HG03442 (cell line): ENCODE results near the gene AAK1.

Experiments
- ATAC-seq: cut with Tn5 transposase; IDR thresholded peaks from one replicate; pipeline ENCODE4 v1.9.1; 2021; ENCODE audit warnings: mild to moderate bottlenecking, moderate library complexity; ENCODE audit not compliant: unreplicated experiment

Gene AAK1

GRCh38 chr2:69603146-69603743, 40.3 kb downstream of the AAK1 start:
- no peak for ATAC-seq

- no peak for ATAC-seq
Measured at GRCh38 chr2:69601179-69601612, 42.3 kb downstream of the AAK1 start.

- no peak for ATAC-seq
Measured at GRCh38 chr2:69600425-69600824, 43.1 kb downstream of the AAK1 start.

DNA sequence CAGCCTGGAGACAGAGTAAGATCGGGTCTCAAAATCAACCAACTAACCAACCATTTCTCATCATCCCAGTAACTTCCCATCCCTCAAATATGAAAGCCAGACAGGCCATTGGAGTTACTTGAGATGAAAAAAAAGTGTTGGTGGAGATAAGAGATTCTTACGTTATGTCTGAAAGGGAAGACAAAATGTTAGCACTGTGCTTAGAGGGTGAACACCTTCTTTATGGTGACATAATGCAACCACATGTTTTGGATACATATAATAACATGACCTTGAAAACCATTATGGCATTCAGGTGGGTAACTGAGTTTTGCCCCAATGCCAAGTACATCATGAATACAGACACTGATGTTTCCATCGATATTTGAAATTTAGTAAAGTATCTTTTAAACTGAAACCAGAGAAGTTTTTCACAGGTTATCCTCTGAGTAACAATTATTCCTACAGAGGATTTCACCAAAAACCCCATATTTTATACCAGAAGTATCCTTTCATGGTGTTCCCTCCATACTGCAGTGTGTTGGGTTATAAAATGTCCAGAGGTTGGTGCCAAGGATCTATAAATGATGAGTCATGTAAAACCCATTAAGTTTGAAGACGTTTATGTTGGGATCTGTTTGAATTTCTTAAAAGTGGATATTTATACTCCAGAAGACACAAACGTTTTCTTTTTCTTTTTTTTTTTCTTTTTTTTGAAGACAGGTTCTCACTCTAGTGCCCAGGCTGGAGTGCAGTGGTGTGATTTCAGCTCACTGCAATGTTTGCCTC, 45.5 kb downstream of the AAK1 start:
- ATAC-seq, result no peak

DNA sequence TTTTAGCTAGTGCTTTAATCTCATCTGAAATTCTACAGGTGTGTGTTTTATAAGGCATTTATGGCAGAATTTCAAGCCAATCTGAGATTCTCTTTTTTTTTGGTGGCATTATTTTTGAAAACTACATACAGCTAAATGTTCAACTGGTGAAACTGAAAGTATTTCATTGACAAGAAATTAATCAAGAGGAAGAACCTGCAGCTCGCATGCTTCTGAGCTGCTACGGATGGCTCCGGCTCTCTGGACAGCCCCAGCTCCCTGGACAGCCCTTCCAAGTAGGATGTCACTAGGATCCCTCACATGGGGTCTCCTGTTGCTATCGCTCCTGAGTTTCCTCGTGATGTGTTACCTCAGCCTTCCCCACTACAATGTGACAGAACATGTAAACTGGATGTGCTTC, 46.4 kb downstream of the AAK1 start:
- no peak for ATAC-seq

DNA sequence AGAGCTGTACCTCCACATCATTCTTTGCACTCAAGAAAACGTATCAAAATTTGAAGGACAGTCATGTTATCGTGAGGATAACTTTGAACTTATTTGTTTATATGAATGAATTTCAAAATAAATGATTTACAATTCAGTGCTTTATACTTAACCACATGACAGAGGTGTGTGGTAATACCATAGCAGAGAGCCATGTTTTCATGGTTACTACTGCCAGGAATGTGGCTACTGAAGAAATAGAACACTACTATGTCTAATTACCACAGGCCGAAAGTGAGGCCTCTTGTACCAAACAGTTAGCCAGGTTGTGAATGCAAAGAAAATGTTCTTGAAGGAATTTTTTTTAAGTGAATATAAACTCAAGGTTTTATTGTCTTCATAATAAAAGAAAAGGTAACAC, 49.2 kb downstream of the AAK1 start:
- ATAC-seq, result no peak

GRCh38 chr2:69592511-69592910, 51.0 kb downstream of the AAK1 start:
- no peak for ATAC-seq

- no peak for ATAC-seq
Measured at GRCh38 chr2:69589973-69590652, 53.4 kb downstream of the AAK1 start.

- ATAC-seq, result no peak
Measured at GRCh38 chr2:69588945-69589344, 54.6 kb downstream of the AAK1 start.

GRCh38 chr2:69588403-69588802, 55.1 kb downstream of the AAK1 start:
- ATAC-seq, result no peak

DNA sequence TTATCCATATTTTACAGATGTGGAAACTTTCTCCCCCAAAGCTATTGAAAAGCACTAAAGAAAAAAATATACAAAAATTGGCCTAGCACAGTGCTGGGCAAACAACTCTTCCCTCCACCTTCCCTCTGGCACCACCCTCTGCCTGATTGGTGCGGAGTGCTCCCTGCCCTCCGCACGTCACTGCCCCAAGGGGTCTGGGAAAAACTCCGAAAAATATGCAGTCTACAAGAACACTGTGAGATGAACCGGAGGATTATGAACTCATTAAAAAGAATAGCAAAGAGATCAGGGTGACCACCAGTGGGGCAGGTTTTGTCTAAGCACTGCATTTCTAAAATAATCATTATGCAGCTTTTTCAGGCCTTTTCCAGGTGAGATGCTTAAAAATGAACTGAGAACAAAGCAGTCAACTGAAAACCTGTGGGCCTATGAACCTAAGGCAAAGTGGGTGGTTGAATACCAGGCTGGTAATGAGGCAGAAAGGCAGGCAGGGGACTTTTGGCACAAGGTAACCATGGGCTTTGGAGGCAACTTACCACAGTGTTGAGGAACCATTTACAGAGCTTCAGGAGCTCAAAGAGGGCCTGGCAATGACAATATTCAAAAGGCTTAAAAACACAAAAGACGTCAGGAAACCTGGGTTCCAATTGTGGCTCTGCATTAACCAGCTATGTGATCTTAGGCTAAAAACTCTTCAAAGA, 57.5 kb downstream of the AAK1 start:
- no peak for ATAC-seq

GRCh38 chr2:69584127-69584889, 59.2 kb downstream of the AAK1 start:
- ATAC-seq, result no peak

DNA sequence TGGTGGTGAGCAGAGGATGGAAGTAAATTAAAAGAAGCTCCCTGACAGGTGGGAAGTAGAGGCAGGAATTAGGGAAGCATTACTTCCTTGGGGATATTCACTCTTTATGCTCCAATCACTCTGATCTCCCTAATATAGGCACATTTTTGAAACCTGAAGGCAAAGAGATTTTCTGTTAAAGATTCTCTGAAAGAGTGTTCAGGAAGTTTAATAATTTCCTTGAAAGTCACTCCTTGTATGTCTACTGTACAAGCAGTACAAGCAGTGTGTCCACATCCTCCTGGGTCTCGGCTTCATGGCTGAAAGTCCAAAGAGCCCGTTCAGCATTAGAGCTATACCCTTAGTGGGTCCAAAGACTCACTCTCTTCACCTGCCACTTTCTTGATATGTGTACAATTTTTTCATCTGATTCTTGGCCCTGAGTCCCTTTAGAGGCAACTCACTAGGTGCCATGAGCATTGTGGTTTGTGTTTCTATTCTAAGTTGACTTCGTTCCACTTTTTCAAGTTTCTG, 60.2 kb downstream of the AAK1 start:
- ATAC-seq, result no peak

- ATAC-seq, result no peak
Measured at GRCh38 chr2:69582582-69583176, 60.9 kb downstream of the AAK1 start.

- no peak for ATAC-seq
Measured at GRCh38 chr2:69581774-69582581, 61.6 kb downstream of the AAK1 start.

- no peak for ATAC-seq
Measured at GRCh38 chr2:69580486-69580885, 63.1 kb downstream of the AAK1 start.

- no peak for ATAC-seq
Measured at GRCh38 chr2:69579536-69579935, 64.0 kb downstream of the AAK1 start.

DNA sequence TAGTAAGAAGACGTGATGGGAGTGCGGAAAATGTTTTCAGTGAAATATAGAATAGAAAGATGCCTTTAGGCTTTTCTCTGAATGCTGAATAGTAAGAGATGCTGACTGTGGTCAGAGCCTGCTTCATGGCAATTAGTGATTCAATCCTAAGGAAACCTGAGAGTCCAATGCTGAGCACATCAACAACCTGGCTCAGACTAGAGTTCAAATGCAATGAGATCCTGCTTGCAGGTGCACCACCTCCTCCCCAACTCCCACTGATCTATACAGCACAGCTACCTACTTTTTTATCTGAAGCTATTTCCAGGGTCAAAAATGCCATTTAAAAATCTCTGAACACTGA, 65.4 kb downstream of the AAK1 start:
- ATAC-seq, result no peak

DNA sequence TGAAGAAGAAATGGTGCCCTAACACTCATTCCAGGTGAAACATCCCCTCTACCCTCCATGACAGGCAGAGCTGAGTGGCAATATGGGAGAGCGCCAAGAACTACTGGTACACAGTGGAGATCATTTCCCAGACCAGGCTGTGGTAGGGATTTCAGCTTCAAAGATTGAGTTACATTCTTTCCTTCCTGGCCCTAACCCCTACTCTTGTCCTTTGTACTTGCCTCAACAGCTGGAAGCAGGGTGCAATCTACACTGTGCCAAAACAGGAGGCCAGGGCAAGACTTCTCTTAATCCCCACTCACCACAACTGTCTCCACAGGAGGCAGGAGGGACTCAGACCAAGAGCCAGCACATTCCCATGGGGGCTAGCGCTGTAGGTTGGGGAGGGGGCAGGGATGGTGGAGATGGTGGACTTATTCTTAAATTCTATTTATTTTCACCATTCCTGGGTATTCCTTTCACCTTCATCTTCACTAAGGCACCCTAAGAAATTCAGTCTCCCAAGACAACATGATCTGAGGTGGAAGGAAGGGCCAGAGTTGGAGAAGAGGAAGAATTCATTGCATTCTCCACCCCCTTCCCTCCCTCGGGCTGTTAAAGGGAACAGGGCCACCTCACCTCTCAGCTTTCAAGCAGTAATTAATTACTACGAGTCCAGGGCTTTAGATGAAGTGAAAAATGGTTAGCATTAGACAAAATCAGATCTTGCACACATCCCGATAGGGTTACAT, 65.9 kb downstream of the AAK1 start:
- no peak for ATAC-seq
